Thoracic aorta (tissue), 2 donors: Measurements from ENCODE around the gene STARD9. TPM values are rescaled to one million over a fixed set of nuclear protein-coding genes. Genes with fewer than 3 reads are reported as not detected.

Experiments used
- ATAC-seq: fragments of 150-250 bp; one replicate; pipeline ENCODE4 v1.8.0; 2017; ENCODE audit warnings: low read depth; ENCODE audit not compliant: insufficient number of reproducible peaks, low FRiP score
- DNase-seq: peaks from one replicate; pipeline ENCODE4 v3.0.0-alpha.2; 2020; ENCODE audit warnings: low spot score
- H3K27ac ChIP-seq, 2 donors: fragments of 200-600 bp; sonication (generic); 1 replicate in 1 of 2; 2 replicates in 1 of 2; pipeline ENCODE4 v1.5.1; 2016; ENCODE audit warnings: mild to moderate bottlenecking in 2 of 2, moderate library complexity in 2 of 2
- H3K27me3 ChIP-seq: fragments of 200-600 bp; sonication (generic); replicated peaks from 2 replicates; pipeline ENCODE4 v1.6.0; 2016; ENCODE audit warnings: mild to moderate bottlenecking; ENCODE audit not compliant: insufficient read depth
- H3K36me3 ChIP-seq: fragments of 200-600 bp; sonication (generic); one replicate; pipeline ENCODE4 v1.5.1; 2016
- H3K4me1 ChIP-seq, 2 donors: fragments of 200-600 bp; sonication (generic); 1 replicate in 1 of 2; 2 replicates in 1 of 2; pipeline versions ENCODE4 v1.5.1 to v1.6.0; 2016; ENCODE audit warnings: low read depth in 2 of 2, mild to moderate bottlenecking in 1 of 2; ENCODE audit not compliant: control insufficient read depth in 1 of 2
- H3K4me3 ChIP-seq: fragments of 200-600 bp; sonication (generic); 2 replicates; pipeline ENCODE4 v1.5.1; 2016; ENCODE audit warnings: mild to moderate bottlenecking
- H3K9me3 ChIP-seq: fragments of 200-600 bp; sonication (generic); 2 replicates; pipeline ENCODE4 v1.5.1; 2016
- CTCF ChIP-seq: fragments of 200-600 bp; sonication (generic); IDR thresholded peaks from one replicate; pipeline ENCODE4 v1.5.1; 2019; ENCODE audit warnings: antibody characterized with exemption
- total RNA-seq, 2 donors: library from RNA; depleted of rRNA; stranded (reverse); fragments of >200 nt; gene quantifications; one replicate each; pipeline versions ENCODE4 v1.1.0 to v1.2.3, GENCODE V29; 2016

Gene STARD9
- total RNA-seq, 2 donors from 2014 or later: 59.8 to 67.8 TPM

- Histone ChIP-seq H3K27ac (no peak overlapping the region), H3K27me3 (no peaks in the 10 kb centered on the region), H3K4me1 (peaks cover 0 to 30% of the 10 kb centered on the region in 2 donors), H3K36me3 (peaks cover 36% of the 10 kb centered on the region), H3K9me3 (no peaks in the 10 kb centered on the region), H3K4me3 (peak overlapping the region; percentile 96)
- no peak for ATAC-seq
- DNase-seq: no peak
- no peak for TF ChIP-seq CTCF
These were observed 160.2 kb downstream of the STARD9 start for GRCh38 chr15:42735382-42736165.

- ATAC-seq: no peak
- no peaks in the 10 kb centered on the region for H3K27me3 ChIP-seq
- DNase-seq: no peak
- peaks cover 0 to 30% of the 10 kb centered on the region in 2 donors for H3K4me1 ChIP-seq
- no peaks in the 10 kb centered on the region for H3K9me3 ChIP-seq
- H3K4me3 ChIP-seq: peak overlapping the region; percentile 96
- H3K27ac ChIP-seq: peak overlapping the region; percentile 81 to 89
- TF ChIP-seq CTCF: no peak
- H3K36me3 ChIP-seq: peaks cover 29% of the 10 kb centered on the region
These were observed 160.9 kb downstream of the STARD9 start for GRCh38 chr15:42736178-42736792.

GRCh38 chr15:42736793-42737528 lies 161.6 kb downstream of the STARD9 start, which contains the start of gene CDAN1:
Gene CDAN1, minus strand, starts transcription at chr15:42737128. Its CDS starts 26 bp downstream, at chr15:42737102.
- peak; percentile 96 for ATAC-seq
- Histone ChIP-seq H3K27me3 (no peaks in the 10 kb centered on the region), H3K27ac (peak within 1 kb of the TSS; percentile 89 to 90), H3K9me3 (no peaks in the 10 kb centered on the region), H3K4me3 (peak within 1 kb of the TSS; percentile 96), H3K36me3 (peaks cover 23% of the 10 kb centered on the region), H3K4me1 (peaks cover 0 to 30% of the 10 kb centered on the region in 2 donors)
- DNase-seq: peak; percentile 60
- TF ChIP-seq CTCF: no peak

- peaks cover 16% of the 10 kb centered on the region for H3K36me3 ChIP-seq
- DNase-seq: no peak
- peak; percentile 31 for ATAC-seq
These were observed 162.3 kb downstream of the STARD9 start for GRCh38 chr15:42737529-42738328.

More at GRCh38 chr15:42737529-42738328, 162.3 kb downstream of the STARD9 start:
- Histone ChIP-seq H3K4me3 (peak overlapping the region; percentile 96), H3K27me3 (no peaks in the 10 kb centered on the region), H3K4me1 (peaks cover 0 to 30% of the 10 kb centered on the region in 2 donors), H3K27ac (peak overlapping the region; percentile 89 to 90), H3K9me3 (no peaks in the 10 kb centered on the region)
- TF ChIP-seq CTCF: no peak
